ENCODE data around the gene CFH. TPM values are rescaled to one million over a fixed set of nuclear protein-coding genes. Genes with fewer than 3 reads are reported as not detected.

Gene CFH
- total RNA-seq, 1 donor from 2014 or later = 8.8 TPM

GRCh38 chr1:196669051-196669450 lies 17.2 kb downstream of the CFH start:
- peaks cover 2% of the 10 kb centered on the region for H3K36me3 Mint-ChIP-seq
- H3K27me3 Mint-ChIP-seq (ENCODE audit: low read depth) = no peaks in the 10 kb centered on the region
- TF ChIP-seq, protein P1, sequence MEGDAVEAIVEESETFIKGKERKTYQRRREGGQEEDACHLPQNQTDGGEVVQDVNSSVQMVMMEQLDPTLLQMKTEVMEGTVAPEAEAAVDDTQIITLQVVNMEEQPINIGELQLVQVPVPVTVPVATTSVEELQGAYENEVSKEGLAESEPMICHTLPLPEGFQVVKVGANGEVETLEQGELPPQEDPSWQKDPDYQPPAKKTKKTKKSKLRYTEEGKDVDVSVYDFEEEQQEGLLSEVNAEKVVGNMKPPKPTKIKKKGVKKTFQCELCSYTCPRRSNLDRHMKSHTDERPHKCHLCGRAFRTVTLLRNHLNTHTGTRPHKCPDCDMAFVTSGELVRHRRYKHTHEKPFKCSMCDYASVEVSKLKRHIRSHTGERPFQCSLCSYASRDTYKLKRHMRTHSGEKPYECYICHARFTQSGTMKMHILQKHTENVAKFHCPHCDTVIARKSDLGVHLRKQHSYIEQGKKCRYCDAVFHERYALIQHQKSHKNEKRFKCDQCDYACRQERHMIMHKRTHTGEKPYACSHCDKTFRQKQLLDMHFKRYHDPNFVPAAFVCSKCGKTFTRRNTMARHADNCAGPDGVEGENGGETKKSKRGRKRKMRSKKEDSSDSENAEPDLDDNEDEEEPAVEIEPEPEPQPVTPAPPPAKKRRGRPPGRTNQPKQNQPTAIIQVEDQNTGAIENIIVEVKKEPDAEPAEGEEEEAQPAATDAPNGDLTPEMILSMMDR (IDR thresholded peaks at IDR 0.05; ENCODE audit: unreplicated experiment) = no peak
- peaks cover 18% of the 10 kb centered on the region for H3K9me3 Mint-ChIP-seq
- no peak overlapping the region for H3K27ac Mint-ChIP-seq
- H3K4me3 Mint-ChIP-seq = no peak overlapping the region
- DNase-seq (ENCODE audit: low spot score in 2 of 2, unreplicated experiment in 2 of 2) = no peak
- H3K4me1 Mint-ChIP-seq = no peaks in the 10 kb centered on the region

DNA sequence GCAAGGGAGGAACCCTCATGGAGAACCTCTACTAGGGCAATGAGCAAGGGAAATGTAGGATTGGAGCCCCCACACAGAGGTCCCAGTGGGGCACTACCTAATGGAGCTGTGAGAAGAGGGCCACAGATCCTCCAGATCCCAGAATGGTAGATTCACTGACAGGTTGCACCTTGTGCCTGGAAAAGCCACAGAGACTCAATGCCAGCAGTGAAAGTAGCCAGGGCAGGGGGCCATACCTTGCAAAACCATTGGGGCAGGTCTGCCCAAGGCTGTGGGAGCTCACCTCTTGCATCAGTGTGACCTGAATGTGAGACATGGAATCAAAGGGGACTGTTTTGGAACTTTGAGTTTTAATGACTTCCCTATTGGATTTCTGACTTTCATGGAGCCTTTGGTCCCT lies 17.9 kb downstream of the CFH start:
- Mint-ChIP-seq H3K36me3 (peaks cover 2% of the 10 kb centered on the region), H3K9me3 (peaks cover 18% of the 10 kb centered on the region), H3K4me3 (no peak overlapping the region), H3K27me3 (ENCODE audit: low read depth) (no peaks in the 10 kb centered on the region), H3K27ac (no peak overlapping the region), H3K4me1 (no peaks in the 10 kb centered on the region)
- TF ChIP-seq, protein P1 (IDR thresholded peaks at IDR 0.05; ENCODE audit: unreplicated experiment) = no peak
- no peak for DNase-seq (ENCODE audit: low spot score in 2 of 2, unreplicated experiment in 2 of 2)

DNA sequence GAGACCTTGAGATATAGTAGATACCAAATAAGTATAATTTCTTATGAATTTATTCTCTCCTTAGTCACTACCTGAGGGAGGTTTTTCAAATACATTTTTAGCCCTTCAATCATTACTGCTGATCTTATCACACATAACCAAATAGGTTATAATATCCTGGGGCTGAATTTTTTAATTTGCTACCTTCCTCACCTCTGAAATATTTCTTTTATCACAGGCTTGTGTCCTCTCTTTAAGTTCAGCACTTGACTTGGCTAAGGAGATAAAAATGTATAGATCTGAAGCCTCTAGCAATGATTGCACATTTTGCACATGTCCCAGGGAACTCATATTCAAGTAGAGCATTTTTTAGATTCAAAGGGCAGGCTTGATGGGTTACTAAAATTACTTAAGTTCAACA lies 23.1 kb downstream of the CFH start:
- H3K4me3 Mint-ChIP-seq = no peak overlapping the region
- H3K9me3 Mint-ChIP-seq = peaks cover 3% of the 10 kb centered on the region
- no peaks in the 10 kb centered on the region for H3K27me3 Mint-ChIP-seq (ENCODE audit: low read depth)
- no peak overlapping the region for H3K27ac Mint-ChIP-seq
- peaks cover 9% of the 10 kb centered on the region for H3K4me1 Mint-ChIP-seq
- no peaks in the 10 kb centered on the region for H3K36me3 Mint-ChIP-seq
- DNase-seq (ENCODE audit: low spot score in 2 of 2, unreplicated experiment in 2 of 2) = no peak
- TF ChIP-seq, protein P1 (IDR thresholded peaks at IDR 0.05; ENCODE audit: unreplicated experiment) = no peak

DNA sequence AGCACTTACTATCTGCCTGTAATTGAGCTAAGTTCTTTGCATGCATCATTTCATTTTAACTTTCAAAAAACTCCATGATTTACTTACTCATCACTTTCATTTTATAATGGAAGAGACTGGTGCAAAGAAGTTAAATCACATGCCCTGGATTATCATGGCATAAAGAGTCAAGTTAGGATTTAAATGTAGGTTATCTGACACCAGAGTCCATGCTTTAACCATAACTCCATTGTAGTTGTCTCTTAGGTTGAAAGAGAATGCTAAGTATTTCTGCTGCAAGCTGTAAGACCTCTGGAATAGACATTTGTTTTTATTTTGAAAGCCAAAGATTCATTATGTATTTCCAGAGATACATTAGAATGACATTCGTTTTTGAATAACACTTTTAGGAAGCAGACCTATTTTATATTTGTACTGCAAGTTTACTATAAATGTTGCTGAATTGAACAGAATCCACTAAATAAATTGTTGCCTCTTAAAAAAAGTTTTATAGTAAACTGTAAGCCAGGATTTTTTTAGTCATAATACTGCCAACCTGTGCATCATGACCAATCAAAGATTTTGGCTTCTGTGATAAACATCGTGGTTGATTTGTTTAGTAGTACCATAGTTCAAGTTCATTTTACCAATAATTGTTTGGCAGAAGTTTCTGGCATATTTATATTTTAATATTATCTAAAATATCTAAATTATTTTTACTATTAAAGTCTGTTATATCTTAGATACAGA lies 26.1 kb downstream of the CFH start:
- Mint-ChIP-seq H3K4me1 (peaks cover 9% of the 10 kb centered on the region), H3K27ac (no peak overlapping the region), H3K4me3 (no peak overlapping the region), H3K36me3 (no peaks in the 10 kb centered on the region), H3K9me3 (peaks cover 3% of the 10 kb centered on the region), H3K27me3 (ENCODE audit: low read depth) (no peaks in the 10 kb centered on the region)
- TF ChIP-seq, protein P1 (IDR thresholded peaks at IDR 0.05; ENCODE audit: unreplicated experiment) = no peak
- no peak for DNase-seq (ENCODE audit: low spot score in 2 of 2, unreplicated experiment in 2 of 2)

- H3K4me1 Mint-ChIP-seq = peaks cover 9% of the 10 kb centered on the region
Observed at GRCh38 chr1:196678510-196678884, 26.7 kb downstream of the CFH start.

More at GRCh38 chr1:196678510-196678884, 26.7 kb downstream of the CFH start:
- no peak for DNase-seq (ENCODE audit: low spot score in 2 of 2, unreplicated experiment in 2 of 2)
- Mint-ChIP-seq H3K4me3 (no peak overlapping the region), H3K36me3 (no peaks in the 10 kb centered on the region), H3K27ac (peak overlapping the region; percentile 10), H3K9me3 (peaks cover 3% of the 10 kb centered on the region), H3K27me3 (ENCODE audit: low read depth) (no peaks in the 10 kb centered on the region)
- TF ChIP-seq, protein P1 (IDR thresholded peaks at IDR 0.05; ENCODE audit: unreplicated experiment) = no peak
